ENCODE data around the gene IL15.

IL15 gene

DNA sequence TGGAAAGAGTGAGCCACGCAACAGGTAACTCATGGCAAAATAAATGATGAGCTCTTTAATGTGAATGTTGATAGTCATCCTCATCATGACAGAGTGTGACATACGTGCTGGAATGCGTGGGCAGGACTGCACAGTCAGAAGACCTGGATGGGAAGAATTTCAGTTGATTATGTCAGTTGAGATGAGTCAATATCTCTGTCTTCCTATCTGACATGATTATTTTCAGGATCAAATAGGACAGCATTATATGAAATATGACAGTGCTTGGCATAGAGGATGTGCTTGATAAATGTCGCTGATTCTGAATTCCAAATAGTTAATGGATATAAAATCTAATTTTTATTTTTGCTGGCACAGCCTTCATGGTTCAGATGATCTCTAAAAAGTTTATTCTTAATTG is 95.1 kb downstream of the IL15 start:
- no peak for TF ChIP-seq YY1 (IDR thresholded peaks at IDR 0.05; ENCODE audit: low read depth)
- TF ChIP-seq CEBPB (IDR thresholded peaks at IDR 0.05), result no peak
- TF ChIP-seq EGR1 (IDR thresholded peaks at IDR 0.05), result no peak
- no peak for TF ChIP-seq ZBTB7A (IDR thresholded peaks at IDR 0.05; ENCODE audit: low read depth)

DNA sequence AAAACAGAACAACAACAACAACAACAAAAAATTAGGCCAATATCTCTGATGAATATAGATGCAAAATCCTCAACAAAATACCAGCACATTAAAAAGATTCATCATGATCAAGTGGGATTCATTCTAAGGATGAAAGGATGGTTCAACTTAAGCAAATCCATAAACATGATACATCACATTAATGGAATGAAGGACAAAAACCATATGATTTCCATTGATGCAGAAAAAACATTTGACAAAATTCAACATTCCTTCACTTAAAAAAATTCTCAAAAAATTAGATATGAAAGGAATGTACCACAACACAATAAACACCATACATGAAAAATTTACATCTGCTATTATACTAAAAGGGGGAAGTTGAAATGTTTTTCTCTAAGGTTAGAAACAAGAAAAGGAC is 103.3 kb downstream of the IL15 start:
- TF ChIP-seq RAD21 (IDR thresholded peaks at IDR 0.05; ENCODE audit: low read depth), result no peak
- no peak for TF ChIP-seq TAF1 (IDR thresholded peaks at IDR 0.05; ENCODE audit: low read depth)
- TF ChIP-seq EP300 (IDR thresholded peaks at IDR 0.05; ENCODE audit: borderline replicate concordance), result no peak
- TF ChIP-seq CREB1 (IDR thresholded peaks at IDR 0.05; ENCODE audit: low read depth), result no peak
- no peak for TF ChIP-seq YY1 (IDR thresholded peaks at IDR 0.05; ENCODE audit: low read depth)
- no peak for TF ChIP-seq MAX (IDR thresholded peaks at IDR 0.05)
- TF ChIP-seq USF1 (IDR thresholded peaks at IDR 0.05), result no peak
- no peak for TF ChIP-seq ZBTB7A (IDR thresholded peaks at IDR 0.05; ENCODE audit: low read depth)
- no peak for TF ChIP-seq NFIC (IDR thresholded peaks at IDR 0.05)
- TF ChIP-seq TEAD4 (IDR thresholded peaks at IDR 0.05), result no peak
- TF ChIP-seq FOXM1 (IDR thresholded peaks at IDR 0.05; ENCODE audit: borderline replicate concordance, low read depth), result no peak
- no peak for TF ChIP-seq EGR1 (IDR thresholded peaks at IDR 0.05)
- TF ChIP-seq REST (IDR thresholded peaks at IDR 0.05; ENCODE audit: low read depth), result no peak
- TF ChIP-seq TCF12 (IDR thresholded peaks at IDR 0.05; ENCODE audit: low read depth), result no peak
- TF ChIP-seq CEBPB (IDR thresholded peaks at IDR 0.05), result no peak

- no peak for TF ChIP-seq CEBPB (IDR thresholded peaks at IDR 0.05)
- no peak for TF ChIP-seq MAX (IDR thresholded peaks at IDR 0.05)
- TF ChIP-seq TCF12 (IDR thresholded peaks at IDR 0.05; ENCODE audit: low read depth), result no peak
- TF ChIP-seq USF1 (IDR thresholded peaks at IDR 0.05), result no peak
- no peak for TF ChIP-seq RAD21 (IDR thresholded peaks at IDR 0.05; ENCODE audit: low read depth)
Observed at GRCh38 chr4:141746026-141746425, 109.6 kb downstream of the IL15 start.

DNA sequence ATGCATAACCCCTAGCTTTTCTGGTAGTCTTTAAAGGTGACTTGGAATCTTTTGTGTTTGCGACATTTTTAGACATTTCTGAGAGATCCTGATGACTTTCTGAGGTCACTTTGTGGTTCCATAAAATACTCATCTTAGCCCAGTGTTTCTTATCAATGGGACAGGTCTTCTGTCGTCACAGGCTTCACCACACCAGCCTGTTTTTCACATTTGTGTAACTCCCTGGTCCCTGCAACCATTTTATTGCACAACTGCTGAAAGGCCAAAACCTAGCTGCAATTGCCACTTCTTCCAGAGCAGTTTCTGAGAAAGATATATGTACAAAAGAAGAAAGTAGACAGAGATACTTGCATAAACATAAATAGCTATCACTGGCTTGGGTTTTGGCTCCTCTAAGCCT is 120.9 kb downstream of the IL15 start:
- TF ChIP-seq NFIC (IDR thresholded peaks at IDR 0.05), result no peak
- TF ChIP-seq CREB1 (IDR thresholded peaks at IDR 0.05; ENCODE audit: low read depth), result no peak
- TF ChIP-seq TAF1 (IDR thresholded peaks at IDR 0.05; ENCODE audit: low read depth), result no peak
- no peak for TF ChIP-seq USF1 (IDR thresholded peaks at IDR 0.05)
- no peak for TF ChIP-seq EP300 (IDR thresholded peaks at IDR 0.05; ENCODE audit: borderline replicate concordance)

GRCh38 chr4:141759796-141760425 is 123.5 kb downstream of the IL15 start:
- TF ChIP-seq TCF12 (IDR thresholded peaks at IDR 0.05; ENCODE audit: low read depth), result no peak
- no peak for TF ChIP-seq NFIC (IDR thresholded peaks at IDR 0.05)
- no peak for TF ChIP-seq YY1 (IDR thresholded peaks at IDR 0.05; ENCODE audit: low read depth)
- TF ChIP-seq USF1 (IDR thresholded peaks at IDR 0.05), result no peak
- no peak for TF ChIP-seq EGR1 (IDR thresholded peaks at IDR 0.05)

DNA sequence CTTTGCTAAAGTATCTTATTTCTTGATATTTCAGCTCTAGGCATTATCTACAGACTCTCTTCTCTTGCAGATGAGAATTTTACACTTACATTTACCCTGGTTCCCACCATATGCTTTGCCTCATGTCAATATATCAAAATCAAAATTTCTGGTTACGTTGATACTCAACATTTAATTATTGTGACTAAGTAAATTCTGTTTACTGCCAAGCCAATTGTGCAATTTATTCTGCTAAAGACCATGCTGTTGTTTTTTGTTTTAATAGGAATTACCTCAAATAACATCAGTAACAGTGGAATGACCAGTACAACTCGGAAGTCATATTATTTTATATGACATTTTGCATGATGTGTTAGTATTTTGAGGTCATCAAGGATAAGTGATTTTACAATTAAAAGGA is 125.5 kb downstream of the IL15 start:
- TF ChIP-seq EGR1 (IDR thresholded peaks at IDR 0.05), result no peak
- no peak for TF ChIP-seq YY1 (IDR thresholded peaks at IDR 0.05; ENCODE audit: low read depth)
- no peak for TF ChIP-seq CREB1 (IDR thresholded peaks at IDR 0.05; ENCODE audit: low read depth)
- TF ChIP-seq RAD21 (IDR thresholded peaks at IDR 0.05; ENCODE audit: low read depth), result no peak

DNA sequence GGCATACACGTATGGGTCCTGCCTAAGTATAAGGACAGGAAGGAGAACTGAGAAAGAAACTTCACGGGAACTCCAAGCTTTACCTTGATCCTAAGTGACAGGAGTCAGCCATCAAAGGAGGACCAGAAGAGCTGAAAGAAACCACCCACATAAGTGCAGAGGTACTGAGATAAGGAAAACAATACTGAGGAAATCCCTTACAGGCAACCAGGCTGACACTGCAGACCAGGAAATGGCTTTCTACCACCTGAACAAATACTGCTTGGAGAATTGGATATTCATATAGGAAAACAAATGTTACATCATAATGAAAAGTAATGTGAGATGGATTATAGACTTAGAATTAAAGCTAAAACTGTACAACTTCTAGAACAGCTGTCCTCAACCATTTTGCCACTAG is 127.0 kb downstream of the IL15 start:
- TF ChIP-seq TCF12 (IDR thresholded peaks at IDR 0.05; ENCODE audit: low read depth), result no peak
- no peak for TF ChIP-seq RAD21 (IDR thresholded peaks at IDR 0.05; ENCODE audit: low read depth)
- TF ChIP-seq CEBPB (IDR thresholded peaks at IDR 0.05), result no peak
- TF ChIP-seq EGR1 (IDR thresholded peaks at IDR 0.05), result no peak
- no peak for TF ChIP-seq MAX (IDR thresholded peaks at IDR 0.05)
- TF ChIP-seq CREB1 (IDR thresholded peaks at IDR 0.05; ENCODE audit: low read depth), result no peak
- TF ChIP-seq USF1 (IDR thresholded peaks at IDR 0.05), result no peak
- TF ChIP-seq EP300 (IDR thresholded peaks at IDR 0.05; ENCODE audit: borderline replicate concordance), result no peak
